GM15510 (cell line): Measurements from ENCODE around the gene MICU1.

ENCODE experiments used
- POLR2A ChIP-seq: IDR thresholded peaks from 3 replicates; pipeline ENCODE4 v1.6.1; 2011; ENCODE audit warnings: borderline replicate concordance; ENCODE audit not compliant: insufficient read length; ENCODE audit errors: extremely low read depth

The MICU1 gene

DNA sequence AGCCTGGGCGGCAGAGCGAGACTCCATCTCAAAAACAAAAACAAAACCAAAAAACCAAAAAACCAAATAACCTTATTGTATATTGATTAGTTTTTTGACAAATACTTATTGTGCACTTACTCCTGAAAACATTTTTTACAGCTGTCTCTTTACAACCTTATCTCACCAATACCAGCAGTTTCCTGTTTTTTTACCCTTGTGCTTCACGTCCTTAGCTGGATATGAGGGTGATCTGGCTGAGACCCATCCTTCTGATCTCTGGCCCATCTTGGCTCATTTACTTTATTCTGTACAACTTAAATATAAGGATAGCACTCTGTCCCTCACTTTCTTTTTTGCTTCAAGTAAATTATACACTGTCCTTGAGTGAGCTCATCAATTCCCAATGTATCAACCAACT lies 166.6 kb downstream of the MICU1 start:
- no peak for TF ChIP-seq POLR2A

GRCh38 chr10:72455889-72456595 lies 169.8 kb downstream of the MICU1 start:
- no peak for TF ChIP-seq POLR2A

GRCh38 chr10:72449941-72450441 lies 175.9 kb downstream of the MICU1 start:
- TF ChIP-seq POLR2A: no peak

DNA sequence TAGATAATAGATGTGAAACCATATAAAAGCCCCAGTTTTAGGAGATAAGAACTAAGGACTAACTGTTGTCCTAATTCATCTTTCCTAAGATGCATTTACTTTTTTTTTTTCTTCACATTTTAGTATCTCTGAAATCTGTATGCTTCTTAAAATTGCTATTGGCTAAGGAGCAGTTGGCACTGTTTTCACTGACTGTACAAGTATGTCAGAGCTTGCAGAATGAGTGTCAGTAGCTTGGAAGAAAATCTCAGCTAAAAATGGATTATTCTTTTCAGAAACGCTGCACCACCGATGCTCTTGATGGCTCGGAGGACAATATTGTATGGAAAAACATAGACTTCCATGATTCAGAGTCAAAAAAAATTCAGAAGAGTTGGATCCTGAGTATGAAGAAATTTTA lies 180.0 kb downstream of the MICU1 start:
- no peak for TF ChIP-seq POLR2A

DNA sequence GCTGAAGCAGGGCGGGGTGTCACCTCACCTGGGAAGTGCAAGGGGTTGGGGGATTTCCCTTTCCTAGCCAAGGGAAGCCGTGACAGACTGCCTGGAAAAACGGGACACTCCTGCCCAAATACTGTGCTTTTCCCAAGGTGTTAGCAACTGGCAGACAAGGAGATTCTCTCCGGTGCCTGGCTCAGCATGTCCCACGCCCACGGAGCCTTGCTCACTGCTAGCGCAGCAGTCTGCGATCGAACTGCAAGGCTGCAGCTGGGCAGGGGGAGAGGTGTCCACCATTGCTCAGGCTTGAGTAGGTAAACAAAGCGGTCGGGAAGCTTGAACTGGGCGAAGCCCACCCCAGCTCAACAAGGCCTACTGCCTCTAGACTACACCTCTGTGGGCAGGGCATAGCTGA lies 190.3 kb downstream of the MICU1 start:
- no peak for TF ChIP-seq POLR2A

DNA sequence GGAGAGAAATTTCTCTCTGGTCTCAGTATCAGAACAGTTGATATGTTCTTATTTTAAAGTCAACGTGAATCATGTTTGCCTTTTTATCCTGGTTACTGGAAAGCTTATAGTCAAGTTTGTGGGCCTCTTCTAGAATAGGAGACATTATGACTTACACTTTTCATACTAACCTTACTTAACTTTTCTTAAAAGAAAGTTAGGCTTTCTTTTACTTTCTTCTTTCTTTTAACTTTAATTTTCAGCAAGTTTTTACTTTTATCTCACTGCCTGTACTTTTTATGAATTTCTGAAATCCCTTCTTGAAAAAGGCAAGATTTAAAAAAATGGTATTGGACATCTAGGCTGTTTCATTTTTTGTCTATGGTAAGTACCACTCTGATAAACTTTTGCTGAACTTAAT lies 195.9 kb downstream of the MICU1 start:
- TF ChIP-seq POLR2A: no peak

- TF ChIP-seq POLR2A: no peak
Observed at GRCh38 chr10:72426986-72427385, 198.9 kb downstream of the MICU1 start.

GRCh38 chr10:72425133-72425532 lies 200.7 kb downstream of the MICU1 start:
- no peak for TF ChIP-seq POLR2A

DNA sequence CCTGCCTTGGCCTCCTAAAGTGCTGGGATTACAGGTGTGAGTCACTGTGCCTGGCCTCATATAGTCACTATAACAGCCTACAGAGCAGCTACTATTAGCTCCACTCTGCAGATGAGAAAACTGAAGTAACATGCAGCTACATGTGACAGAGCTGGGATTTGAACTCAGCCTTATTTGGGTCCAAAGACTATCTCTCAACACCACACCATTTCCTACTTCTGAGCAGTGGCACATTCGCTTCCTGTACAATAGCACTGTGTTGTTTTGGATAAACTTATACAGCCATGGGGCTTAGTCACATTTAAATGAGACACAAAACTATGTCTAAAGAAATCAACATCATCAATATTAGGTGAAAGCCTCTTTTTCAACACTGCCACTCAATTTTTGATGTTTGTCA lies 201.3 kb downstream of the MICU1 start:
- TF ChIP-seq POLR2A: no peak

DNA sequence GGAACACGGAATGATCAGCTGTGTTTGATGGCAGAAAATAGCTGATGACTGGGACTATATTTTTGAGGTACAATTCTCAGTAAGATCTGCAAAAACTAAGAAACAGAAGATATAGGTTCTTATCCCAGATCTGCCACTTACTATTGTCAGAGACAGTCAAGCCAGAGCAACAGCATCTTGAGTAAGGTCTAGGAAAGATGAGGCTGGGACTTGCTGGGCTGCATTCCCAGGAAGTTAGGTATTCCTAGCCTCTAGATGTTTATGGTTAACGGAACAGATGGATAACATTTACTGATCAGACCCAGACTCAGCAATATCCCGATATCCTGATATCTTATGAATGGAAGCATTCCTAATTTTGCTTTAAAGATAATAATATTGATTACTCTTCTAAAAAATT lies 202.5 kb downstream of the MICU1 start:
- no peak for TF ChIP-seq POLR2A

DNA sequence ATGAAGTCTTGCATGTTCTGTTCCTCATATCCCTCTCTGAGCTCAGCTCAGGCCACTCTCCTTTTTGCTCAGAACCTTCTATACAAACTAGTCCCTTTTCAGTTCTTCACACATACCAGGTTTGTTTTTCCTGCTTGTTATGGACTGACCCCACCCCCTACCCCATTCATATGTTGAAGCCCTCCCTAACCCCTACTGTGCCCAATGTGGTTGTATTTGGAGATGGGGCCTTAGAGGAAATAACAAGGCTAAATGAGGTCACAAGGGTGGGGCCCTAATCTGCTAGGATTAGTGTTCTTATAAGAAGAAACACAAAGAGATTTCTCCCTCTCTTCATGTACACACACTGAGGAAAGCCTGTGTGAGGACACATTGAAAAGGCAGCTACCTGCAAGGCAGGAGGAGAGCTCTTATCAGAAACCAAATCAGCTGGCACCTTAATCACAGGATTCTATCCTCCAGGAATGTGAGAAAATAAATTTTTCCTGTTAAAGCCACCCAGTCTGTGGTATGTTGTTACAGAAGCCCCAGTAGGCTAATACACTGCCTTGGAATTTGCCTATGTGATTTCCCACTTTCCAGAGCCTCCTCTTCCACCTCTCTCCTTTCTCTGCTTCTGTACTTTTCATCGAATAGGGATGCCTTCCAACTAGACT lies 203.9 kb downstream of the MICU1 start:
- no peak for TF ChIP-seq POLR2A

- no peak for TF ChIP-seq POLR2A
Observed at GRCh38 chr10:72419241-72419640, 206.6 kb downstream of the MICU1 start.

- no peak for TF ChIP-seq POLR2A
Observed at GRCh38 chr10:72418679-72419078, 207.2 kb downstream of the MICU1 start.

GRCh38 chr10:72417971-72418370 lies 207.9 kb downstream of the MICU1 start:
- TF ChIP-seq POLR2A: no peak

DNA sequence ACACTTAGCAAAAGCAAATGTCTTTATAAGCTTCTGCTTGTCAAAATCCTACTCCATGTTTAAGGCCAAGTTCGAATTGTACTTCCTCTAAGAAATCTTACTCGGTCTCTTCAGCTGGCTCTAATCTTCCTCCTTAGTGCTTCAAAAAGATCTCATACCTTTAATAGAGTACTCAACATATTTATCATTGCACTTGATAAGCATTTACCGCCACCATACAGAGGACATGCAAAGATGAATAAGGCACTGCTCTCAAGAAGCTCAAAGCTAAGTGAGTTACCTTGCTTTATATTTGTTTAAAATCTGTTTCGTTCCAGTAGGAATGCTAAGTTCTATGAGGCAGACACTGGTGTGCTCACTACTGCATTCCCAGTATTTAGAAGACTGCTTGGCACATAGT lies 209.2 kb downstream of the MICU1 start:
- no peak for TF ChIP-seq POLR2A

DNA sequence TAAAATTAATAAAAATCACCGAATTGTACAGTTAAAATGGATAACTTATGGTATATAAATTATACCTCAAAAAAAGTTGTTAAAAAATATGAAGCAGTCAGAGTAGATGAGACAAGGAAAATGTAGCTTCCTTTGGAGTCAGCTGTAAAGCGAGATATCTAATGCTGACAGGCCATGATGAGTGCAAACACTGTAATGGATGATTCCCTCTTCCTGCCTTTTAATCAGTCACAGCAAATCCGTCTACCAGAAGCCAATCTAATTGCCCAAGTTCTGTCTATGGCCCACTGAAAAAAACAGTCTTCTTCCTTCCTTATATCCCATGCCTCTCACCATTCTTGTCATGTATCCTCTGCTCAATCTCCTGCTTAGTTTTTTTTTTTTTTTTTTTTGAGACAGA lies 211.2 kb downstream of the MICU1 start:
- TF ChIP-seq POLR2A: no peak
